ENCODE measurements around the gene ADAMTS7. TPM values are rescaled to one million over a fixed set of nuclear protein-coding genes. Genes with fewer than 3 reads are reported as not detected.

Gene ADAMTS7
- total RNA-seq, 1 donor = 34.0 TPM

DNA sequence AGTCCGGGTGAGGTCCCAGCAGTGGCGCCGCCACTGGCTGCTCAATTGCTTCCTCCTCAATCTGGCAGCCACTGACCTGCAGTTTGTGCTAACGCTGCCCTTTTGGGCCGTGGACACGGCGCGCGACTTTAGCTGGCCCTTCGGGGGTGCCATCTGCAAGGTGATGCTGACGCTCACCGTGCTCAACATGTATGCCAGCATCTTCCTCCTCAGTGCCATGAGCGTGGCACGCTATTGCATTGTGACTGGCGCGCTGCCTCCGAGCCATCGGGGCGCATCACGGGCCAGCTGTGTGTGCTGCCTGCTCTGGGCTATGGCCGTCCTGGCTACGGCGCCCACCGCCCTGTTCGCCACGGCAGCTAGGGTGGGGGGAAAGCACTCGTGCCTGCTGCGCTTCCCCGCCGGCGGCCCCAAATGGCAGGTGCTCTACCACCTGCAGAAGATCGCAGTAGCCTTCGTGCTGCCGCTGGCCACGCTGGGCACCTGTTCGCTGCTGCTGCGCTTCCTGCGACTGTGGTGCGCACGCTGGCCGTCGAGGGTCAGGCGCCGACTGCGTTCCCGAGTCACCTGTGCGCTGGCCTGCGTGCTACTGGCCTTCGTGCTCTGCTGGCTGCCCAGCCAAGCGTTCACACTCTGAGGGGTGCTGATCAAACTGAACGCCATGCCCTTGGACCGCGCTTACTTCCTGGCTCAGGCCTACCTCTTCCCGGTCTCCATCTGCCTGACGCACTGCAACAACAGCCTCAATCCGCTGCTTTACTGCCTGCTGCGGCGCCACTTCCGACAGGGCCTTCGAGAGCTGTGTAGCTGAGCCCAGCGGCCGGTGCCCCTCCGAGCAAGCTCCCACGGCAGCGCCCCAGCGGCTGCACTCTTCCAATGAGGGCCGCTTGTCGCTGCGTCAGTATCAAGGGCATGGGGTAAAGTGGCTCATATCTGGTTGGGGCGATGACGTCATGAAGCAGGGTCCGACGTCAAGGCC lies 20.3 kb upstream of the ADAMTS7 start:
- no peak for DNase-seq (ENCODE audit: insufficient read length, low spot score, missing footprints)
- Histone ChIP-seq H3K4me1 (ENCODE audit: insufficient read depth, low read length) (no peaks in the 10 kb centered on the region), H3K27me3 (ENCODE audit: insufficient read depth, low read length) (peaks cover 7% of the 10 kb centered on the region), H3K4me2 (ENCODE audit: insufficient read depth, low read length) (no peak overlapping the region), H3K9me3 (ENCODE audit: low read depth, low read length) (no peaks in the 10 kb centered on the region), H3K79me2 (ENCODE audit: insufficient read depth, low read length) (no peaks in the 10 kb centered on the region), H2AFZ (ENCODE audit: low read length) (no peak overlapping the region), H3K36me3 (ENCODE audit: insufficient read depth, low read length) (no peaks in the 10 kb centered on the region), H3K4me3 (ENCODE audit: insufficient read depth, low read length) (no peak overlapping the region), H4K20me1 (ENCODE audit: insufficient read depth, low read length) (no peaks in the 10 kb centered on the region), H3K27ac (ENCODE audit: low read depth, low read length) (no peak overlapping the region)
- TF ChIP-seq, protein P1, sequence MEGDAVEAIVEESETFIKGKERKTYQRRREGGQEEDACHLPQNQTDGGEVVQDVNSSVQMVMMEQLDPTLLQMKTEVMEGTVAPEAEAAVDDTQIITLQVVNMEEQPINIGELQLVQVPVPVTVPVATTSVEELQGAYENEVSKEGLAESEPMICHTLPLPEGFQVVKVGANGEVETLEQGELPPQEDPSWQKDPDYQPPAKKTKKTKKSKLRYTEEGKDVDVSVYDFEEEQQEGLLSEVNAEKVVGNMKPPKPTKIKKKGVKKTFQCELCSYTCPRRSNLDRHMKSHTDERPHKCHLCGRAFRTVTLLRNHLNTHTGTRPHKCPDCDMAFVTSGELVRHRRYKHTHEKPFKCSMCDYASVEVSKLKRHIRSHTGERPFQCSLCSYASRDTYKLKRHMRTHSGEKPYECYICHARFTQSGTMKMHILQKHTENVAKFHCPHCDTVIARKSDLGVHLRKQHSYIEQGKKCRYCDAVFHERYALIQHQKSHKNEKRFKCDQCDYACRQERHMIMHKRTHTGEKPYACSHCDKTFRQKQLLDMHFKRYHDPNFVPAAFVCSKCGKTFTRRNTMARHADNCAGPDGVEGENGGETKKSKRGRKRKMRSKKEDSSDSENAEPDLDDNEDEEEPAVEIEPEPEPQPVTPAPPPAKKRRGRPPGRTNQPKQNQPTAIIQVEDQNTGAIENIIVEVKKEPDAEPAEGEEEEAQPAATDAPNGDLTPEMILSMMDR (IDR thresholded peaks at IDR 0.05; ENCODE audit: extremely low read depth, low read depth, low read length) = no peak

DNA sequence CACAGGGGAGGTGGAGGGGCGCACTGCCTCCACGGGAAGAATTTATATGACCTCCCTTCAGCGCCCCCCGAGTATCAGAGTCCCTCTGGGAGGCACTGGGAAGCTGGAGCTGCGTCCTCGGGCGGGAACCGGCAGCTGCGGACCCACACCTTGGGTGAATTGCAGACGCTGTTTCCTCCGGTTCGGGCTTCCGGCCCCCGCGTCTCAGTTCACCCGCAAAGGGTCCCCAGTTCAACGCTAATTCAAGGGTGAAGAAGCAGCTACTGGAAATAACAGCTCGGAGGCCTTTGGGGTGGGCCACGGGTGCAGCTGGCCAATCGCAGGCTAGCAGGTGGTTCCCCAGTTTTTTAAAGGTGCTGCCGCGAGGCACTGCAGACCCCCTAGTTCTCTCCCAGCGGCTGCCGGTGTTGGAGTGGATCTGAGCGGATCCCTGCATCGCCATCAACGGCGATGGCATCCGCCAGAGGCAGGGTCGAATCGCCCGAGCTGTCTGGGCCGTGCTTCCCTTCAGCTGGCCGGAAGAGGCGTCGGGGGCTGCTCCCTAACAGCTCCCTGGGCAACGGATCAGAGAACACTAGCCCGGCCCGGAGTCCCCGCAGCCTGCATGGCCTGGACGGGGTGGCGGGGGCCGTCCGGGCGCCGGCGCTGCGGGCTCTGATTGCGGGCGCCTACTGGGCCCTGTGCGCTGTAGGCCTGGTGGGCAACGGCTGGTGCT lies 19.4 kb upstream of the ADAMTS7 start:
- Histone ChIP-seq H3K4me2 (ENCODE audit: insufficient read depth, low read length) (no peak overlapping the region), H3K9me3 (ENCODE audit: low read depth, low read length) (no peaks in the 10 kb centered on the region), H3K4me1 (ENCODE audit: insufficient read depth, low read length) (peaks cover under 1% of the 10 kb centered on the region), H3K79me2 (ENCODE audit: insufficient read depth, low read length) (no peaks in the 10 kb centered on the region), H3K27ac (ENCODE audit: low read depth, low read length) (no peak overlapping the region), H3K27me3 (ENCODE audit: insufficient read depth, low read length) (peaks cover 7% of the 10 kb centered on the region), H3K4me3 (ENCODE audit: insufficient read depth, low read length) (no peak overlapping the region), H3K36me3 (ENCODE audit: insufficient read depth, low read length) (no peaks in the 10 kb centered on the region), H2AFZ (ENCODE audit: low read length) (no peak overlapping the region), H4K20me1 (ENCODE audit: insufficient read depth, low read length) (no peaks in the 10 kb centered on the region)
- TF ChIP-seq, protein P1 (IDR thresholded peaks at IDR 0.05; ENCODE audit: extremely low read depth, low read depth, low read length) = no peak
- DNase-seq (ENCODE audit: insufficient read length, low spot score, missing footprints) = no peak

DNA sequence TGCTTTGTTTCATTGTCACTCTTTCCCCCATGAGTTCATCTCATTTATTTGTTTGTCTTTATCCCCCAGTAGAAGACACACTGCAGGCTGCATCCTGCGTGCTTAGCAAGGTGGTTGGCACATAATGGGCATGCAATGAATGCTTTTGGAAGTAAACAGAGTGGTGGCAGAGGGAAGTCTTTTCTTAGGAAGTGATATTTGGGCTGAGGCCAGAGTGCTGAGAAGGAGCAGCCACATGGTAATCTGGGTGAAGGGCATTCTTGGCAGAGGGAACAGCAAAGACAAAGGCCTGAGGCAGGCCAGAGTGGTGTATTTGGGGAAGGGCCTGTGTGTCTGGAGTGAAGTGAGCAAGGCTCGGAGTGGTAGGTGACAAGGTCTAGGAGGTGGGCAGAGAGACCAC lies 17.7 kb upstream of the ADAMTS7 start:
- no peaks in the 10 kb centered on the region for H3K79me2 ChIP-seq (ENCODE audit: insufficient read depth, low read length)
- H2AFZ ChIP-seq (ENCODE audit: low read length) = no peak overlapping the region
- no peaks in the 10 kb centered on the region for H3K9me3 ChIP-seq (ENCODE audit: low read depth, low read length)
- no peaks in the 10 kb centered on the region for H4K20me1 ChIP-seq (ENCODE audit: insufficient read depth, low read length)
- TF ChIP-seq, protein P1 (IDR thresholded peaks at IDR 0.05; ENCODE audit: extremely low read depth, low read depth, low read length) = no peak
- H3K27ac ChIP-seq (ENCODE audit: low read depth, low read length) = no peak overlapping the region
- H3K36me3 ChIP-seq (ENCODE audit: insufficient read depth, low read length) = no peaks in the 10 kb centered on the region
- peaks cover 5% of the 10 kb centered on the region for H3K4me1 ChIP-seq (ENCODE audit: insufficient read depth, low read length)
- no peak overlapping the region for H3K4me3 ChIP-seq (ENCODE audit: insufficient read depth, low read length)
- no peak overlapping the region for H3K4me2 ChIP-seq (ENCODE audit: insufficient read depth, low read length)
- no peak for DNase-seq (ENCODE audit: insufficient read length, low spot score, missing footprints)
- H3K27me3 ChIP-seq (ENCODE audit: insufficient read depth, low read length) = peaks cover 7% of the 10 kb centered on the region

DNA sequence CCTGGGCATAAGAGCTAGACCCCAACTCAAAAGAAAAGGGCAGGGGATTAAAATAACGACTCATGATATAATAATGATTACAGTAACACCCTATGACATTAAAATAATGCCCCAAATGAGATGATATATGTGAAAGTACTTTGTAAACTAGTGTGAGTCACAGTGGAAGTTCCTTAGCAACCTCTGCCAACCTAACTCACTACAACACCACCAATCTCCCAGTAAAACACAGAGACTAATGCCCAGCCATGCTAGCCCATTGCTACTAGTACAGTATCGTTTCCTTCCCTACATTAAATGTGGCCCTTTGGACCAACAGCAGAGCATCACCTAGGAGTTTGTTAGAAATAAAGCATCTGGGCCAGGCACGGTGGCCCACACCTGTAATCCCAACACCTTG lies 11.2 kb upstream of the ADAMTS7 start:
- H3K4me3 ChIP-seq (ENCODE audit: insufficient read depth, low read length) = no peak overlapping the region
- H3K9me3 ChIP-seq (ENCODE audit: low read depth, low read length) = no peaks in the 10 kb centered on the region
- H3K27ac ChIP-seq (ENCODE audit: low read depth, low read length) = no peak overlapping the region
- H2AFZ ChIP-seq (ENCODE audit: low read length) = no peak overlapping the region
- TF ChIP-seq, protein P1 (IDR thresholded peaks at IDR 0.05; ENCODE audit: extremely low read depth, low read depth, low read length) = no peak
- no peaks in the 10 kb centered on the region for H3K27me3 ChIP-seq (ENCODE audit: insufficient read depth, low read length)
- DNase-seq (ENCODE audit: insufficient read length, low spot score, missing footprints) = no peak
- no peaks in the 10 kb centered on the region for H3K79me2 ChIP-seq (ENCODE audit: insufficient read depth, low read length)
- peaks cover 5% of the 10 kb centered on the region for H3K4me1 ChIP-seq (ENCODE audit: insufficient read depth, low read length)
- no peaks in the 10 kb centered on the region for H4K20me1 ChIP-seq (ENCODE audit: insufficient read depth, low read length)
- no peak overlapping the region for H3K4me2 ChIP-seq (ENCODE audit: insufficient read depth, low read length)
- H3K36me3 ChIP-seq (ENCODE audit: insufficient read depth, low read length) = no peaks in the 10 kb centered on the region

Measured in osteoblast (primary cell).